ENCODE measurements around the gene SWI5. TPM values are rescaled to one million over a fixed set of nuclear protein-coding genes. Genes with fewer than 3 reads are reported as not detected.

SWI5 gene
- total and polyA plus RNA-seq, 9 of the 15 experiments (the other 6 are each of a cell fraction or from before 2014, with no cell fraction given) = 62.8 to 133 (median 95.9) TPM

GRCh38 chr9:128250839-128251731 is 25.0 kb upstream of the SWI5 start (continued):
- TF ChIP-seq GMEB1 (CRISPR knock-in tag; IDR thresholded peaks at IDR 0.05) (peak; percentile 38; the same call in 1 of the 2 replicates), IRF9 (tag; IDR thresholded peaks at IDR 0.05) (no peak), ZC3H11A (IDR thresholded peaks at IDR 0.05; ENCODE audit: low read depth, low read length) (no peak), ATF3 (IDR thresholded peaks at IDR 0.05) (no peak), ATF3 (CRISPR knock-in tag; conservative IDR thresholded peaks at IDR 0.05) (0 out of 2 replicates have a peak, but pooled peaks have one; percentile 15), AFF4 (CRISPR knock-in tag; IDR thresholded peaks at IDR 0.05) (no peak), ZNF551 (CRISPR knock-in tag; IDR thresholded peaks at IDR 0.05) (no peak), TBP (optimal IDR thresholded peaks at IDR 0.05; ENCODE audit: low read depth, low read length) (no peak), ID3 (CRISPR knock-in tag; IDR thresholded peaks at IDR 0.05) (no peak), ID3 (tag; IDR thresholded peaks at IDR 0.05) (no peak), ZBTB9 (CRISPR knock-in tag; IDR thresholded peaks at IDR 0.05) (peak; percentile 68; the same call in 1 of the 2 replicates), CAMTA2 (CRISPR knock-in tag; conservative IDR thresholded peaks at IDR 0.05) (no peak), TAF7 (tag; IDR thresholded peaks at IDR 0.05) (peak; percentile 19; the same call in 1 of the 2 replicates), PATZ1 (CRISPR knock-in tag; IDR thresholded peaks at IDR 0.05; ENCODE audit: borderline replicate concordance) (no peak), ZNF217 (CRISPR knock-in tag; IDR thresholded peaks at IDR 0.05) (no peak)
